ENCODE results near the gene ASRGL1.
"Not testable (repeated sequence)": the region's sequence is repeated elsewhere in the genome, so short reads cannot be mapped to it uniquely, and the experiment has no call there.

Gene ASRGL1

DNA sequence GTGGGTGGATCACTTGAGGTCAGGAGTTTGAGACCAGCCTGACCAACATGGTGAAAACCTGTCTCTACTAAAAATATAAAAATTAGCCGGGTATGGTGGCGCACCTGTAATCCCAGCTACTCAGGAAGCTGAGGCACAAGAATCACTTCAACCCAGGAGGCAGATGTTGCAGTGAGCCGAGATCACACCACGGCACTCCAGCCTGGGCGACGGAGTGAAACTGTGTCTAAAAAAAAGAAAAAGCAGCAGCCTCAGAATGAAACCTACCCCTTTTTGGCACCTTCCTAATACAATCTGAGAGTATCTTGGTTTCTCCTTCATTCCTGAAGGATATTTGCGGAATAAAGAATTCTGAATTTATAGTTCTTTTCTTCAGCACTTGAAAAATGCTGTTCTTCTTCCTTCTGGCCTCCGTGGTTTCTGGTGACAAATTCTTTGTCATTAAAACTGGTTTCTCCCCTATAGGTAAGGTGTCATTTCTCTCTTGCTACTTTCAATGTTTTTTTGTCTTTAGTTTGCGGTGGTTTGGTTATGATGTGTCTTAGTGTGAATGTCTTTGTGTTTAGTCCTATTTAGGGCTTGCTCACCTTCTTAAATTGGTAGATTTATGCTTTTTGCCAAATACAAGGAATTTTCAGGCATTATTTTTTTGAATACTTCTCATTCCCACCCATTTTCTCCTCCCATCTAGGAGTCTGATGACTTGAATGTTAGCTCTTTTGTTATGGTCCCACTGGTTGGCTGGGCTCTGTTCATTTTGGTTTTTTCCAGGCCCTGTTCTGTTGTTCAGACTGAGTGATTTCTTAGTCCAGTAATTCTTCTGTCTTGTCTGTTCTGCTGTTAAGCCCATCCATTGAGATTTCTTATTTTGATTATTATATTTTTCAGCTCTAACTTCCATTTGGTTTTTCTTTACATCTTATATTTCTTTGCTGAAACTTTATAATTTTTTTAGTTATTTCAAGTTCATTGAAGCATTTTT lies 15.4 kb downstream of the ASRGL1 start:
- in situ Hi-C loops (cut with MboI; ENCODE audit: low sequenced_read_pairs) = no loop called here

DNA sequence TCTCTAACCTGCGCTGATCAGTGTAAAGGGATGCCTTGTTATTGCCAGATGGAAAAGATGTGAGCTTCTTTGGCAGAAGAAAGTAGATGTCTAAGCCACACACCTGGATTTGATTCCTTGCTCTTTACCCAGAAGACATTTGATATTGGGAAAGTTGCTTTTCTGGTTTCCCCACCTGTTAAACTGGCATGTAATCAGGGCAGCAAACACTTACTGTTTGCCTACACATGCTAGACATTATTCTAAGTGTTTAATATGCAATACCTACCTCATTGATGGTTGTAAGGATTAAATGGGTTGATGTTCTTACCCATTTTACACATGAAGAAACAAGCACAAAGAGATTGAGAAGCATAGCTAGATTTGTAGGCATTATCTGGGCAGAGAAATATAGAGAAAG lies 16.6 kb downstream of the ASRGL1 start:
- in situ Hi-C loops (cut with MboI; ENCODE audit: low sequenced_read_pairs) = no loop called here

DNA sequence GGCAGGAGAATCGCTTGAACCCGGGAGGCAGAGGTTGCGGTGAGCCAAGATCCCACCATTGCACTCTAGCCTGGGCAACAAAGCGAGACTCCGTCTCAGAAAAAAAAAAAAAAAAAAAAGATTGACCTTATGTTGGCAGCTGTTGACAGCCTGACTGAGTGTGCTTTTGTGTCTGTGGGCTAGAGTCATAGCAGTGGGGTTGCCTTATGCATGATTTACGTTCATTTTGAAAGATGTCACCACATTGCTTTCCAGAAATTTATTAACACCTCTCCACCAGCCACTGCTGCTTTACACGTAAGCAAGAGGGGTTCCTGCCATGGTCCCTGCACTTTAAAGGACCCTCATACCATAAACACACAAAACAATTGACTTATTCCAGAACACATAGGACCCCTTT lies 21.0 kb downstream of the ASRGL1 start:
- in situ Hi-C loops (cut with MboI; ENCODE audit: low sequenced_read_pairs) = no loop called here

DNA sequence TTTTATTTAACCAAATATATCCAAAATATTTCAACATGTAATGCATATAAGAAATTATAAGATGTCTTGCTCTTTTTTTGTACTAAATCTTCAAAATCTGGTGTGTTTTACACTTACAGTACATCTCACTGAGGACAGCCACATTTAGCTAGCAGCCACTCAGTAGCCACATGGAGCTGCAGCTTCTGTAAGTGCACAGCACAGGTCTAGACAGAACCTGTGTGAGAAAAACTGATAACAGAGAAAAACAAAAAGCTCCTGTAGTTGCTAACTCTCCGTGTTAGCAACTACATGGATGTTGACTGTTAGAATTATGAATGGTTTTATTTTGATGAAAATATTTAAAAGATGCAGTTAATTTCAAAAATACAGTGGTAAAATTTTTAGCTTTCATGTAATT lies 22.2 kb downstream of the ASRGL1 start:
- in situ Hi-C loops (cut with MboI; ENCODE audit: low sequenced_read_pairs) = no loop called here

DNA sequence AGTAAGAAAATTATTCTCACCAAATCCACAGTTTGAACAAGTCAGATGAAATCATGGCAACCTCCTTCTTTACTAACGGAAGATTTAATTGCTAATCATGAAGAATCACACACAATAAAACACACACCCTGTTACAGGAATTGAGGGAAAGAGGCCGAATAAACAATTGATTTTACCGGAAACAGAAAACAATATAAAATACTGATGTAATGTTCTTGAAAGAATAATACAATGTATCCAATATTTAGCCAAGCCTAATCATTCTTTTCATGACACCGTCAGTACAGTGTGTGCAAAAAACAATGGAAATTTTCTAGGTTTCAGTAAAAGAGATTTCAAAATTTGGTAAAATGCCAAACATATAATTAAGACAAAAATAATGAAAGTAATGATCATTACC lies 23.4 kb downstream of the ASRGL1 start:
- in situ Hi-C loops (cut with MboI; ENCODE audit: low sequenced_read_pairs) = no loop called here

DNA sequence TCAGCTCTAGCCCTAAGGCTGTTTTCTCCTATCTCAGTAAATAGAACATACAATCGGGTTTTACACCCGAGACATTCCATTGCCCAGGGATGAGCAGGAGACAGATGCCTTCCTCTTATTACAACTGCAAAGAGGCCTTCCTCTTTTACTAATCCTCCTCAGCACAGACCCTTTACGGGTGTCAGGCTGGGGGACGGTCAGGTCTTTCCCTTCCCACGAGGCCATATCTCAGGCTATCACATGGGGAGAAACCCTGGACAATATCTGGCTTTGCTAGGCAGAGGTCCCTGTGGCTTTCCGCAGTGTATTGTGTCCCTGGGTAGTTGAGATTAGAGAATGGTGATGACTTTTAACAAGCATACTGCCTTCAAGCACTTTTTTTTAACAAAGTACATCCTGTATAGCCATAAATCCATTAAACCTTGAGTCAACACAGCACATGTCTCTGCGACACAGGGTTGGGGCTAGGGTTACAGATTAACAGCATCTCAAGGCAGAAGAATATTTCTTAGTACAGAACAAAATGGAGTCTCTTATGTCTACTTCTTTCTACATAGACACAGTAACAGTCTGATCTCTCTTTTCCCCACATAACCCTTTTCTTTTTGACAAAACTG lies 31.7 kb downstream of the ASRGL1 start:
- in situ Hi-C loops (cut with MboI; ENCODE audit: low sequenced_read_pairs) = not testable (repeated sequence)

DNA sequence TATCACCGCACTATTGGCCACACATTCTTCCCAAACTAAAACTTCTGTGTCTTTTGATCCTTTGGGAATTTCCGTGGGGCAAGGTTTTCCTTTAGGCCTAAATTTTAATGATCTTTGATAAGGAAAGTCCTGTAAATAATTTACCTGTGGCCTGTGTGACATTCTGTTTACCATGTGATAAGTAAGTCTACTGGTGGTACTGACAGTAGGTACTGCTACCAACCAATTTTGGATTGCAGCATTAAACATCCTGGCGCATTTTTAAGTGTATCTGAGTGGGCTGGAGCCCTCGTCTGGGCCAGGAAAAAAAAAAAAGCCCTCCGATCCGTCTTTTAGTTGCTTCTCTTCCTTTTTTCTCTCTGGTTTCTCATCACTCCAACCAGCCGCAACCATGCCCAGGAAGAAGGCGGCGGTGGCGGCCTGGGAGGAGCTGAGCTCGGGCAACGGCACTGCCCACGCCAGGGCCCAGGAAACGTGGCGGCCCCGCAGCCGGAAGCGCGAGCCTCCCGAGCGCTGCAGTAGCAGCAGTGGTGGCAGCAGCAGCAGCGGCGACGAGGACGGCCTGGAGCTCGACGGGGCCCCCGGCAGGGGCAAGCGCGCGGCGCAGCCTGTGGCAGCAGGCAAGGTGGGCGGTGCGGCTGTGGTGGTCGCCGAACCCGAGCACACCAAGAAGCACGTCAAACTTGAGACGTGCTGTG lies 33.6 kb downstream of the ASRGL1 start:
- in situ Hi-C loops (cut with MboI; ENCODE audit: low sequenced_read_pairs) = no loop called here

DNA sequence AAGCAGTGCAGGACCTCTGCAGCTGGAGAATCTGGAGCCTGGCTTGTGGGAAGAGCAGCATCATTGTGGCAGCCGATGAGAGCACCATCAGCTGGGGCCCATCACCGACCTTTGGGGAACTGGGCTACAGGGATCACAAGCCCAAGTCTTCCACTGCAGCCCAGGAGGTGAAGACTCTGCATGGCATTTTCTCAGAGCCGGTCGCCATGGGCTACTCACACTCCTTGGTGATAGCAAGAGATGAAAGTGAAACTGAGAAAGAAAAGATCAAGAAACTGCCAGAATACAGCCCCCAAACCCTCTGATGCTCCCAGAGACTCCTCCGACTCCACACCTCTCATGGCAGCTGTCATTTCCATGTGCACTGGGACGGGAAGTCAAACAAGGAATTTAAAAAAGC lies 35.6 kb downstream of the ASRGL1 start:
- in situ Hi-C loops (cut with MboI; ENCODE audit: low sequenced_read_pairs) = no loop called here

DNA sequence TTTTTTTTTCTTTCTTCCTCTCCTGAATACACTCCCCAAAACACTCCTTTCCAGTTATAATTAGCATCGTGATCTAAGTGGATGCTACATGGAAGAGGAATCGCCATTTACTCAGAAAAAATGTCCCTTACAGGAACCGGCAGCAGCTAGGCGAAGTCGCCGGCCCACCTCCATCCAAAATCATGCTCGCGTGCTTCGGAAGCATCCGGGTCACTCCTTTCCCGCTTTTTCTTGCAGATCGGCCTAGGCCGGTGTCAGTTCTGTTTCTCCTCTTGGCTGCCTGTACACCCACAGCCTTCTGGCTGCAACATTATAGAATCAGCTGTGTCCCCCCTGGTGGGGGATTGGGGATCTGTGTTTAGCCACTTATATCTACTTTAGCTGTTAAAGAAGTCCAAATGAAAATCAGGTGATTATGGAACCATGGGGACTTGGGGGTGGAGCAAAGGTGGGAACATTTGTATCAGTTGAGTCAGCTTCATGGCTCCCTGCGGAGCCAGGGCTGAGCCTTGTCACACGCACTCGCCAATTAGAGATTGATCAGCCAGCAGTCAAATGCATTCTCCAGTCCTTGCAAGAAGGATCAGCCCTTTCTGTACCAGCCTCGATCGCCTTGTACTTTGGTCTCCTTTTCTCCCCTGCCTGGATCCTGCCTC lies 36.3 kb downstream of the ASRGL1 start:
- in situ Hi-C loops (cut with MboI; ENCODE audit: low sequenced_read_pairs) = no loop called here

DNA sequence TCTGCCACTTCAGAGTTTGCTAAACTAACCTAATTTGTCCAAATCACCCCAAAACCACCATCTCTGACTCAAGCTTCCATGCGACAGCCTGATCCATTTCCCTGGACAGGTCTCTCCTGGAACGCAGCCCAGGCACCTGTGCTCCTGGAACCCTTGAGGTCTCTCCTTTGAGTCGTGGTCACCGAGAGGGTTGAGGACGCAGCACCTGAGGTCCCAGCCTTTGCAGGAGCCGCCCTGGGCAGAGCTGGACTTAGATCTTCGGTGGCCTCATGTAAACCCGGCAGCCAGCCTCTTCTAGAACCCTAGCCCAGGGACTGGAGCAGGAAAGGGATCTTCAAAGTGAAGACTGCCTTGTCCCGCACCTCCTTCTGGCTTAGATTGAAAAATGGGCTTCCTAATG lies 37.6 kb downstream of the ASRGL1 start:
- in situ Hi-C loops (cut with MboI; ENCODE audit: low sequenced_read_pairs) = no loop called here

DNA sequence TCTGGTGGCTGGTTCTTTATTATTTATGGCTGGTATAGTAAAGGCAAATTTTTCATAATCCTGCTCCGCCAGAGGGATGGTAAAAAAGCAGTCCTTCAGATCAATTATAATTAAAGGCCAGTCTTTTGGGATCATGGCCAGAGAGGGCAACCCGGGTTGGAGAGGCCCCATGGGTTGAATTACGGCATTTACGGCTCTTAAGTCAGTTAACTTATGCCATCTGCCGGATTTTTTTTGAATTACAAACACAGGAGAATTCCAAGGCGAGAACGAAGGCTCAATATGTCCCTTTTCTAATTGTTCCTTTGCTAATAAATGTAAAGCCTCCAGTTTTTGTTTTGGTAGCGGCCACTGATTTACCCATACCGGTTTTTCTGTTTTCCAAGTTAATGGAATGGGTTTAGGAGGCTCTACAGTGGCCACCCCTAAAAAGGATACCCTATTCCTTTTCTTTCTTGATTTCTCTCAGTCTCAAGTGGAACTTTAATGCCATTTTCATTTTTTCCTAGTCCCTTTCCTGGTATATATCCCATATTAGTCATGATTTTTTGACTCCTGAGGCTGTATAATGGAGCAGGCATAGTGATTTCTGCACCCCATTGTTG lies 41.3 kb downstream of the ASRGL1 start:
- in situ Hi-C loops (cut with MboI; ENCODE audit: low sequenced_read_pairs) = not testable (repeated sequence)

DNA sequence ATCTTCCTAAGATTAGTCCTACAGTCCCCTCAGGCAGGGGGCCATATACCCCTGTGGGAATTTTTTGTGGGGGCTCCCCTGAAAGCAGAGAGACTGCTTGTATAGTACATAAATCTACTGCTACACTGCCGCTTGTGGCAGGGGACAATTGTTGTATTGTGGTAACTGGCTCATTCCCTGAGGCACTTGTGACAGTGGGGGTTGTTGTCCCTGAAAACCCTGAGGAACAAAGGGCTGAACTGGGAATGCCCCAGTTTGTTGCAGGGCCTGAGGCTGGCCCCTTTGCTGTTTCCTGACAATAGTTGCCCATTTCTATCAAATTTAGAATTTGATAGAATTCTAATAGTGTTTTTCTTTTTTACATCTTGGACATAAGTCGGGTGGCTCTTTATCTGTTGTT lies 42.3 kb downstream of the ASRGL1 start:
- in situ Hi-C loops (cut with MboI; ENCODE audit: low sequenced_read_pairs) = not testable (repeated sequence)

DNA sequence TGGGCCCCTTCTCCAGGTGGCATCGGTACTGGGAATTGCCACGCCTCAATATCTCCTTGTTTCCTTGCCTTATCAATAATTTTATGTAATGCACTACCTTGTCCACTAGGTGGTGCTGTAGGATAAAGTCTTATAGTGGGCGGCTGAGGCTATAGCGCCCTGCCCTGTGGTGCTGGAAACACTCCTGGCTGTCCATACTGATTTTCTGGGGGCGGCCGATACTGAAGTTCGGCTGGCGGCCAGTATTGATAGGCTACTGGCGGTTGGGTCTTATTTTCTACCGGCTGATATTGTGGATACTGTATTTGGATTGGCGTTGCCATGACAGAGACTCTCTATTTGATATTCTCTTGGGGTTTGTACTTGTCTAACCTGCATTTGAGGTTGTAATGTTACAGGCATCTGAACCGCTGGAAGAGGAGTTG lies 43.6 kb downstream of the ASRGL1 start:
- in situ Hi-C loops (cut with MboI; ENCODE audit: low sequenced_read_pairs) = not testable (repeated sequence)

DNA sequence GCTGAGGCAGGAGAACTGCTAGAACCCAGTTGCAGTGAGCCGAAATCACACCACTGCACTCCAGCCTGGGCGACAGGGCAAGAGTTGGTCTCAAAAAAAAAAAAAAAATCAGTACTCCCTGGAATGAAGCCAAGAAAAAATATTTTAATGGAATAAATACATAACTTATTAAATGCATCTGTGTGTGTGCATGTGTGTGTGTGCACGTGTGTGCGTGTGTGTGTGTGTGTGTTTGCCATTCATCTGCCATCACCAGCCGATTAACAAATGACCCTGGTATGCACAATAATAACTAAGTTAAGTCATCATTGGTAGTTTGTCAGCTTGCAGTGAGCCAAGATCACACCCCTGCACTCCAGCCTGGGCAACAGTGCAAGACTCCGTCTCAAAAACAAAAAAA lies 46.6 kb downstream of the ASRGL1 start:
- in situ Hi-C loops (cut with MboI; ENCODE audit: low sequenced_read_pairs) = no loop called here

DNA sequence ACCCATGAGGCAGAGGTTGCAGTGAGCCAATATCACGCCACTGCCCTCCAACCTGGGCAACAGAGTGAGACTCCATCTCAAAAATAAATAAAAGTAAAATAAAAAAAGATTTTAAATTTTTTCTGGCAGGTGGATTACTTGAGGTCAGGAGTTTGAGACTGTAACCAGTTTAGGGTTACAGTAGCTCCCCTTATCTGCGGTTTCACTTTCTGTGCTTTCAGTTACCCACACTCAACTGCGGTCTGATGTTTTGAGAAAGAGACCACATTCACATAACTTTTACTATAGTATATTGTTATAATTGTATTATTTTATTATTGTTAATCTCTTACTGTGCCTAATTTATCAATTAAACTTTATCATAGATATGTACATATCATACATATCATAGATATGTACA lies 48.8 kb downstream of the ASRGL1 start:
- in situ Hi-C loops (cut with MboI; ENCODE audit: low sequenced_read_pairs) = not testable (repeated sequence)

DNA sequence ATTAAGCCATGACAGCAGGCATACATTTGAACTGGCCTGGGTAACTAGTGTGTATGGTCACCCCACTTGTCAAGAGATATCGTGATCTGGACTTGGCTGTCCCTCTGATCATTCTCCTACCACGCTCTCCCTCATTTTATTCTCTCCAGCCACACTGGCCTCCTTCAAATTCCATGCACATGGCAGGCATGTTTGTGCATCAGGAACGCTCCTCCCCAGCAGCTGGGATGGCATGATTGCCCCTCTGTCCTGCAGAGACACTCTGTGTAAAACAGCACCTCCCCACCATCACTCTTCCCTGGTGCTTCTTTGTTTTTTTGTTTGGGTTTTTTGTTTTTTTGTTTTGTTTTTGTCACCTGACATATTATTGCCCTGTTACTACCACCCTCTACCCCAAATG lies 50.1 kb downstream of the ASRGL1 start:
- in situ Hi-C loops (cut with MboI; ENCODE audit: low sequenced_read_pairs) = no loop called here

DNA sequence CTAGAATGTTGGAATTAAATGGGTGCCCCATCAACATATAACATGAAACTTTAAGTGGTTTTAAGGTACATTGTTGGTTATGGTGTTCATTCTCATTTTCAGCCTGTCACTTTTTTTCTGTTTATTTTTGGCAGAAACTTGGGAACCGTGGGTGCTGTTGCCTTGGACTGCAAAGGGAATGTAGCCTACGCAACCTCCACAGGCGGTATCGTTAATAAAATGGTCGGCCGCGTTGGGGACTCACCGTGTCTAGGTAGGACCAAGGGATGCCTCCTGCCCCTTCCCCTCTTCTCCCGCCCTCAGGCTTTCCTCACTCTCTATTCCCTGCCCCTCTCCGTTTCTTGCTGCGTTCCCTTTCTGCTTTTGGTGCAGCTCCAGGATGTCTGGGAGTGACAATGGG lies 51.8 kb downstream of the ASRGL1 start:
- in situ Hi-C loops (cut with MboI; ENCODE audit: low sequenced_read_pairs) = no loop called here

DNA sequence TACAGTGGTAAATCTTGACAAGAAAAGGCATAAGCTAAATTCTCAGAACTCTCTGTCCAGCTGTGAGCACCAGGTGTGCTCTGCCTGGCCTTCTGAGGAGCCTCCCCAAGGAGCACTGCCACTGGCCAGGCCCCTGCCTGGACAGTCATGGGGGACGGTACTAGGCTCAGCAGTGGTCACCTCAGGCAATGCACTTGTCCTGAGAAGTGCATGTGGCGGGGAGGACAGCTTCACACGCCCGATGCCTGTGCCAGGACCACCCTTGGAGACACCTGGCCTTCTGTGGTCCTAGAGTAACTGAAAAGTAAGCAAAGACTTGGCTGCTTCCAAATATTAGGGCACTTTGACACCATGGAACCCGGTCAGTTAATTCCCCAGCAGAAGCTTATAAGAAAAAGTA lies 53.0 kb downstream of the ASRGL1 start:
- in situ Hi-C loops (cut with MboI; ENCODE audit: low sequenced_read_pairs) = no loop called here

DNA sequence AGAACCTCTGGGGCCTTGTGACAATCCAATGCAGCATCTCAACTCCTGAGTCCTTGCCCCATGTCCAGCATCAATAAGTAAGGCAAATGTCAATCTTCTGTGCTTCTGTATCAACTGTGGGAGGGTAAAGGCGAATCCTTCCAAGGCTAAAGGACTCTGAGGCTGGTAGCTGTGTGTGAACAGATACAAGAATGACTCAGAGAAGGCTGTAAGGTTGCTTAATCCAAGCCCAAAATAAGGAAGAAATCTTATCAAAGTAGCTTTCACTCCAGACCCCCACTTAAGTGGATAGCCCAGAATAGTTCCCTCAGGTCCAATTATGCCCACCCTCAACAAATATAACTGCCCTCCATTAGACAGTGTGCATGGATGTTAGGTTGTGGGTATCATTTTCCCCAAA lies 53.5 kb downstream of the ASRGL1 start:
- in situ Hi-C loops (cut with MboI; ENCODE audit: low sequenced_read_pairs) = no loop called here

DNA sequence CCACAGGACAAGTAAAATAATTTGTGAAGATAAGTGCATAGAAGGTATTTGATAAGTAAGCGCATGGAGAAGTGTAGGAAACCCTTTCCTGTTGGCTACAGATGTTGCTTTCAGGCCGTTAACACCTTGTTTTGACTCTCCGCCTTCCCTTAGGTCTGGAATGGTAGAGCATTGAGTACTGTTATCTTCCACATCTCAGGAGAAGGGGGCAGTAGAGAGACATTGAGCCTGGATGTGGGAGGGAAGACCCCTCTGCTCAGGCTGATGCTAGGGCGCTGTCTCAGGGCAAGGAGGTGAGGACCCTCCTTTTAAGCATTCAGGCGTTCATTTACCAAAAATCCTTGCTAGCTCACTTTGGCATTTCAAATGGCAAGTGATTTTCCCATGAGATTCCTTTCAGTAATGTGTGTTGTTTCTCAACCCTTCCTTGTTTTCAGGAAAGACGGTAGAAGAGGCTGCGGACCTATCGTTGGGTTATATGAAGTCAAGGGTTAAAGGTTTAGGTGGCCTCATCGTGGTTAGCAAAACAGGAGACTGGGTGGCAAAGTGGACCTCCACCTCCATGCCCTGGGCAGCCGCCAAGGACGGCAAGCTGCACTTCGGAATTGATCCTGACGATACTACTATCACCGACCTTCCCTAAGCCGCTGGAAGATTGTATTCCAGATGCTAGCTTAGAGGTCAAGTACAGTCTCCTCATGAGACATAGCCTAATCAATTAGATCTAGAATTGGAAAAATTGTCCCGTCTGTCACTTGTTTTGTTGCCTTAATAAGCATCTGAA lies 54.6 kb downstream of the ASRGL1 start:
- in situ Hi-C loops (cut with MboI; ENCODE audit: low sequenced_read_pairs) = no loop called here

Data from hTERT RPE-1 (cell line).